ENCODE measurements around the gene ALPL.

ALPL gene

DNA sequence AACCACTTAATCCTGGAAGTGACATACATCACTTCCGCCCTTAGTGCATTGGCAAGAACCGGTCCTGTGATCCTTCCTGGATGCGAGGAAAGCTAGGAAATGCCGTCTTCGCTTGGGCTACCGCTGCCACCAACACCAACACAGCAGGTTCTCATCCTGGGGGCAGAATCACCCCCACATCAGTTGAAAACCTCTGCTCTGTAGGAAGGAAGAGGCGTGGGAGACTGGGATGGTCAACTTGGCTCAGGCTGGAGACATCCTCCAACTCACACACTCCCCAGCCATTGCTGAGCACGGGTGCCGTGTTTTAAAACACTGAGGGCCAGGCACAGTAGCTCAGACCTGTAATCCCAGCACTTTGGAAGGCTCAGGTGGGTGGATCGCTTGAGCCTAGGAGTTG is 74.9 kb downstream of the ALPL start:
- DNase-seq = no peak

GRCh38 chr1:21585037-21585436 is 75.8 kb downstream of the ALPL start:
- DNase-seq = no peak

- DNase-seq = no peak
Observed at GRCh38 chr1:21586222-21586621, 77.0 kb downstream of the ALPL start.

DNA sequence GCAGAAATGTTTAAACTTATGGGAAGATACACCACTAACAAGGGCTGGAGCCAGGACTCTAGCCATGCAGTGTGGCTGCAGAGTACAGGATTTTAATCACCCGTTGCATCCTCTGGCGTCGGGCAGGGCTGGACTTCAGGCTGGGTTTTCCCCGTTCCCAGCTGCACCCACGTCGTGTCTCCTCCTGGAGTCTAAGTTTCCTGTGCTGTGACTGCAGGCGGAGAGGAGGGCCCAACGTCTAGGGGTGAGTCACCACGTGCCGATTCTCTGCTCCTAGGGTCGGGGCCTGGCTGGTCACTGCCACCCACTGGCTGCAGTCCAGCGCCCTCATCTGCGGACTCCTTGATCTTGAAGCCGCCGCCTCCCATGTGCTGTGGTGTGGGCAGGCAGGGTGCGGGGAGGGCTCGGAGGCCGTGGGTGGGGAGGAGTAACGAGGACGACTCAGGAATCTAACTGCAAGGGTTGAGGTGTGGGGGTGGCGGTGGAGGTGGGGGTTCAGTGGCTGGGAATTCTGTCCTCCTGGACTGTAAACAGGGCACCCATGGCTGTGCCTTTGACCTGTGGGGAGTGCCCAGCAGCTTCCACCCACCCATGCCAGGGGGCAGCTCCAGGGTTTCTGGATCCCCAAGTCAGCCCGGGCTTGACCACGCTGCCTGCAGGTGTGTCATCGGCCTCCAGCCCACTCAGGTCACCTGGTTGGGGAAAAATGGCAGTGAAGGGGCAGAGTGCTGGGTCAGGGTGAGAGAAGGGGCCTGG is 77.8 kb downstream of the ALPL start:
- no peak for DNase-seq

DNA sequence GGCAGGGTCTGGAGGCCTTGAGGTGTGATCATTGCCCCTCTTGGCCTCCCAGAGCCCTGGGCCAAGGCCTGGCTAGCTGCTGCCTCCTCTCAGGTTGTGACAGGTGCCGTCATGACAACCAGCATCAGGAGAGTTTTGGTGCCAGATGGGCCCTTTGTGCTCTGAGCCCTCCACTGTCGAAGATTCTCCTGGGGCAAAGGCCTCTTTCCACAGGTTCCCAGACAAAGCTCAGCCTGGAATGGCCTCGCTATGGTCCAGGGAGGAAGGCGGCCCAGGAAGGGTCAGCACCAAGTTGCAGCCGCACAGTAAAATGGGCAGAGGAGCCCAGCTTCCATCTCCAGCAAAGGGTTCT is 78.4 kb downstream of the ALPL start:
- no peak for DNase-seq

GRCh38 chr1:21589618-21590017 is 80.4 kb downstream of the ALPL start:
- no peak for DNase-seq

DNA sequence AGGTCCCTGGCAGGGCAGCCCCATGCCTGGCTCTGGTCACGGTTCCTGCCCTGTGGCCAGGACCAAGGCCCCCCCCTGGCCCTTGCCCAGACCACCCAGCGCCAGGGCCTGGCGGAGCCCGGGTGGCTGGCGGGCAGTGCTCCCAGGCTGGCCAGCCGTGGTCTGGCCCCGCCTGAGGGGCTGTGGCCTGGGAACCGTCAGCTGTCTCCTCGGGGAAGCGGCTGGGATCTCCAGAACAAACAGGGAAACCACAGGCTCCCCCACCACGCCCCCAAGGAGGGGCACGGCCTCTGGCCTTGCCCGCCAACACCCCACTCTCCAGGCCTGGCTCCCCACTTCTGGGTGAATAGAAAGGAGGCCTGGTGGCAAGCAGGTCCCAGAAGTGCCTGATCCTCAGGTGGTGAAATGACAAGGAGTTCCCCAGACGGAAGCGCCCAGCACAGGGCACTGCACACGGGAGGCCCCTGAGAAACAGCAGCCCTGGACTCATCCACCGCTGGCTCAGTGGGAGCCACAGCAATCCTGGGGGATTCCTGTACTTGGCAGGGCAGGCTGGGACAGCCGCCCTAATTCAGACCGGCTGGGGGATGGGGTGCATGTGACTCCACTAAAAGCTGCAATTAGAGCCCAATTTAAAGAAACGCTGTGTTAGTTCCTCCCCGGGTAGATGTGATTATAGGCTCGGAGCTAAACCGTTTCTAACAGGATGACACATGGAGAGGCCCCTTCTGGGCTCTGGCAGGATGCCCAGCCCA is 81.1 kb downstream of the ALPL start:
- no peak for DNase-seq

GRCh38 chr1:21590934-21591333 is 81.7 kb downstream of the ALPL start:
- no peak for DNase-seq

DNA sequence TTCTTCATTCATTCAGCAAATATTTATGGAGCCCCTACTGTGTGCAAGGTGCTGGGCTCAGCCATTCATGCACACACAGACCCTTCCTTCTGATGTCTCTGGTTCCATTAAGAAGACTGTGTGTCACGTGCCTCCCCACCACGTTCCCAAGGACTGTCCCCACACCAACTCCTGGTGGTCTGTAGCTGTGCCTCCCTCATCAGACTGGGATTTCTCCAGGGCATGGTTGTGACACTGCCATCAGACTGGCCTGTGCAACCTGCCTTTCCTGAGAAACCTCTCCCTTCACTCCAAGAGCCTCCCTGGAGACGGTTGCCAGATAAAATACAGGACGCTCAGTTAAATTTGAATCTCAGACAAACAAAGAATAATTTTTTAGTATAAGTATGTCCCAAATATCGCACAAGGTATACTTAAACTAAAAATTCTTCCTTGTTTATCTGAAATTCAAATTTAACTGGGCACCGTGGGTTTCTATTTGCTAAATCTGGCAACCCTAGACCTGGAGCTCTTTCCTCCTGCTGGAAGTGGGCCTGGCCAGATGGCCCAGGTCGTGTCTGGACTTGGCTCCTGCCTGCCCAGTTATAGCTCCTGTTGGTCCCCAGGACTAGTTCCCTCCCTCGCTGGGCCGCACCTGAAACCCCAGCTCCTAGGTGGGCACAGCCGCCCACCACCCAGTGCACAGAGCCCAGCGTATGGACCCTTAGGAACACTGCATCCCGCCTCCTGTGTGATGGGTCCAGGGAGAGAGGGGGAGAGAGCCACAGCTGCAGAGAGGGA is 83.1 kb downstream of the ALPL start:
- DNase-seq = no peak

DNA sequence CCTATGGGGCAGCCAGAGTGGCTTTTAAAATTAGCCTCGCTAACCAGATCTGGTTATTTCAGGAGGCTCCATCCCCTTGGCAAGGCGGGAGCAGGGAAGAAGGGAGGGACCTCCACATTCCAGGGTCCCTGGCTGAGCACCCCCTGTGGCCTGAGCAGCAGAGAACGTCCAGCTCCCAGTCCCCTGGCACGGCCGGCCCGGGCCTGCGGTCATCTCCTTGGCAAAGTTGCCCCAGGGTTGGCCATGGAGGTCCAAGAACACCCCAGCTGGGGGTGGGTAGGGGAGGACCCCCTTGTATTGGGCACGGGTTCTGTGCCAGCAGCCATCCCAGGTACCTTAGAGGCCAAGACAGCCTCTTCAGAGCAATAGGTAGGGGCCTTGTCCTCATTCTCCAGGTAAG is 84.0 kb downstream of the ALPL start:
- DNase-seq = no peak

DNA sequence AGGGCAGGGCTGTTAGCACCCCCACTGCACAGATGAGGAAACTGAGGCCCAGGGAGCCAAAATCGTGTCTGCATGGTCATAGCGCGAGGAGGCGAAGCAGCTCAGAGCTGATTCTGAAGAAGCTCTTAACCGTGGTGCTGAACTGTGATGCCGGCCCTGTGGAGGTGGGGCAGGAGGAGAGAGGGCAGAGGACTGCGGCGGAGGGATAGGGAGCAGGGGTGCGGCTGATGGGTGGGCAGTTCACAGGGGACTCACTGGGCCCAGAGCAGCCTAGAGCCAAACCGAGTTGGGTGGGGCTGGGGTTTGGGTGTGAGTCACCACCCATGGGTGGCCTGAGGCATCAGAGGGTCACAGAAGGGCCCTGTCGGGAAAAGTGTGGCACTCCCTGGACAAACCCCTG is 85.3 kb downstream of the ALPL start:
- DNase-seq = no peak

DNA sequence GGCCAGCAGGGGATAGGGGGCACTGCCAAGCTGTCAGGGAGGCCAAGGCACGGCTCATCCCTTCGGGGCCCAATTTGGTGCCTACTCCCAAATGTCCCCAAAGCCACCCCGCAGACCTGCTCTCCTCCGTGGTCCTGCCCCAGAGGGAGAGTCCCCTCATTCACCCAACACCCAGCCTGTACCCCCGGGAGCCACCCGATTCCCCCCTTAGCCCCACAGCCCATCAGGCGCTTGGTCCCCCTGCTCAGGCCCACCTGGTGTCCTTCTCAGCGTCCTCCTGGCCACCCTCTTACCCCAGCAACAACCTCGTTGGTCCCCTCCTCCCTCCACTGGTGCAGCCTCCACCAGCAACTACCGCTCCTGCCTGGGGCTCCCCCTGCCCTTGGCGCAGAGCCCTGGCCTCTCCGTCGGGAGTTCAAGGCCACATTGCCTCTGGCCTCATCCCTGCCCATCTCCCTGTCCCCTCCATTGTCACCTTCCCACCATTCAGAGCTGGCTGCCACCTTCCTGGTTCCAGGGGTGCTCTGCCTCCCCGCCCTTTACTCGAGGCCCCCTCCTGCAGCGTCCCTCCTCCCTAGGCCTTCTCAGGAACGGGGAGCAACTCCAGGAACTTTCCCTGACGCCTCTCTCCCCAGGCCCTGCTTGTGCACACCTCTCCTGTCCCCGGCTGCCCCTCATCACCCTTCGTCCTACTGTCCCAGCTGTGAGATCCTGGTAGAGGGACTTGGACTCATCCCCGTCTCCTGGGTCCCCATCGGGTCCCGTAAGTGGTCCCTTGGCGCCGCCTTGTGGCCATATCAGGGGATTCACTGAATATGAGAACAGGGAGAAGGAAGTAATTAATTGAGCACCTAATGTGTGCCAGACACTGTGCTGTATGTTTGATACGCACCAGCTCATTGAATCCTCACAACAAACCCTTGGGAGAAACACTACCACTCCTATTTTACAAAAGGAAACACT is 86.0 kb downstream of the ALPL start:
- peak; percentile 26 for DNase-seq

DNA sequence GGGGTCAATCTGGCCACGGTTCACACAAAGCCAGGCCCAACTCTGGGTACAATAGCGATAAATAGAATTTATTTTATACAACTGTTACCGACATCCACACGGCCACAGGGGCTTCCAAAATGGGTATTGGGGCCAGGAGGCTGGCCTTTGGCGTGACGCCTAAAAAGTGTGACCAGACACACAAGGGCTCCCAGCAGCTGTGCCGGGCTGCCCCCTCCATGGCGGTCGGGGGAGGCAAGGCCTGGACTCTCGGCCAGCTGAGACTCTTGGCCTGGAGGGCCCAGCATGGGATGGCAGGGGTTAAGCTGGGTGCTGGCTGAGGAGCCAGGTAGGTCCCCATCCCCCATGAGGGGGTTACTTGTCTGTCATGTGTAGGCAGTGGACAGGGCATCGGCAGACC is 87.0 kb downstream of the ALPL start:
- no peak for DNase-seq

DNA sequence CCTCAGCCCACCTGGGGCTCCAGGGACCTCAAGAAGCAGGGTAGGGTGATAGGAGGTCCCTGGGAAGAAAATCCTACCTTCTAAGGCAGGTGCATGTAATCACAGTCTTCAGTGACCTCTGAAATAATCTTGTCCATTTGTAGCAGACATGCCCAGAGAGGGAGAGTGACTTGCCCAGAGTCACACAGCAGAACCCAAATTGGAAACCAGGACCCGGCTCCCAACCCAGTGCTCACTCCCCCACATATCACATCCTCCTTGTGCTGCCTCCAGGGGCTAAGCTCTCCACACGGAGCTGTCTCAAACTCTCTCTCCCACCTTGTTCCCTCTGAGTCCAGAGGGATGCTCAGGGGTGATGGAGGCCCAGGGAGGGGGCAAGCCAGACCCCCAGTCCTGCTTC is 87.4 kb downstream of the ALPL start:
- no peak for DNase-seq

DNA sequence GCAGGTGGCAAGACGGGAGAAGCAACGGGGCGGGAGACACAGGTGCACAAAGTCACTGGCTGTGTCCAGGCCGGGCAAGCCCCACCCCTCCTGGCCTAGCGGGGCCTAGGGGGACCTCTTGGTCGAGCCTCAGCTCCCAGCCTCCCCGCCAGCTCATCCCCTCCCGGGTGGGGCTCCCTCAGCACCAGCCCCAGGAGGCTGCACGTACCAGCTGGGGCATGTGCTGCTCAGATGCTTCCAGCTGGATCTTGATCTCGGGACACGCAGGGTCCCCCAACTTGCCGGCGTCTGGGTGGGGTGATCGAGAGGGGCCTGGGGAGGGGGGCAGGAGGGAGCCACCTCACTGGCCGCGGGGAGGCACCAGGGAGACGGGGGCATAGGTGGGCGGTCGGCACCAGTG is 88.5 kb downstream of the ALPL start:
- DNase-seq = no peak

DNA sequence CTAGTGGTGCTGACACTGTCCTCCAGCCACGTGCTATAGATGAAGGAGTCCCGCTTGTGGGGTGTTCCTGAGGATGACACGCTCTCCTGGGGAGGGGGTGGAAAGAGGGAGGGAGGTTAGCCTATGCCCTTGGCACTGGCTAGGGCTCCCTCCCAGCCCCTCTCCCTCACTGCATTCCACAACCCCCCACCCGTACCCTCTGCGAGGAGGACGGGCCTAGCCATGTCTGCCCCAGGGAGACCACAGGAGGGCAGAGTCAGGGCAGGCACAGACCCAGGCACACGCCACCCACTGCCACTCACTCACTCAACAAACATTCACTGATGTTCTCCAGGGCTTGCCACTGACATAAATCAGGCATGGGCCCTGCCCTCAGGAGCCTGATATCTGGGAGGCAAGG is 89.2 kb downstream of the ALPL start:
- DNase-seq = no peak

GRCh38 chr1:21598904-21599303 is 89.7 kb downstream of the ALPL start:
- no peak for DNase-seq

DNA sequence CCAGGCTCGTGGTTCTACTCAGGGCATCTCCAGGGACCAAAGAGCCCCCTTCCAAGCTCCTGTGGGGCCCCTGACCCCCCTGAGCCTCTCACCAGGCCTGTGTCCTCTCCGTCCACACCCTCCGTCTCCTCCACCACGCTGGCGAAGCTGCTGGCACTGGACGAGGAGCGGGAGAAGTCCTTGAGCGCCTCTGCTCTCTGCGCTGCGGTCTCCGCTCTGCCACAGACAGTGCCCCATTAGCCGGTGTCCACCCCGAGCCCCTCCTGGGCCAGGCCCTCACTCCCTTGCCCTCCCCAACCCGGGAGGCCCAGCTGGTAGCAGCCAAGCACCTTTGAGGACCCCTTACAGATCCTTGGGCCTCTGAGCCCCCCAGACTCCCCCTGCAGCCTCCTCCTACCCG is 90.2 kb downstream of the ALPL start:
- DNase-seq = no peak

DNA sequence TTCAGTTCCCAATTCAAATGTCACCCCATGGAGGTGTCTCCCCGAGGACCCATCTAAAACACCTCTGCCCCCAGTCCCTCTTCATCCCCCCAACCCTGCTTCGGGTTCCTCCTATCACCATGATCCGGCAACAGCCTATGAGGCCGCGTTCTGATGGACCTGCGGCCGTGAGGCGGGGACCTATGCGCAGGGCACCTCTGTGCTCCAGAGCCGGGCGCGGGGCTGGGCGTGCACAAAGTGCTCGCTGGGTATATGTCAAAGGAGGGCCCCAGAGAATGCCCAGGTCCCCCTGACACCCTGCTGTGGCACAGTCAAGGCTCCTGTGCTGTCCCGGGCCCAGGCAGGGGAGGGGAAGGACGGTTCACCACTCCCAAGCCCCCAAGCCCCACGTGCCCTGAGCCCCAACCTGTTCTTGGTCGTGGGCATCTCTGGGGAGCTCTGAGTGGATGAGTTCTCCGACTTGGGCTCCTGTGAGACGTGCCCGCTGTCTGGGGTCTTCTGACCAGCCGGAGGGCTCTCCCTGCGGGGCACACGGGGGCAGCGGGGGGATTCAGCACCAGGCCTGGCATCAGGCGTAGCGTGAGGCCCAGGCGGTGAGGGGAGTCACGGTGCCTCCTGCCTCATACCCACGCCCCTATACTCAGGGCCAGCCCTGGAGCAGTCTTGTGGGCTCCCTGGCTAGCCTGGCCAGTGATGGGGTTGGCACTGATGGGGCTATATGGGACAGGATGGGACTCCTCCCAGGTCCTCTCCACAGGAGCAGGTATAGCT is 92.2 kb downstream of the ALPL start:
- DNase-seq = no peak

GRCh38 chr1:21603177-21604138 is 94.2 kb downstream of the ALPL start:
- DNase-seq = no peak
